Chondrocyte (in vitro differentiated cells): ENCODE measurements around the gene SNAPC2. TPM values are rescaled to one million over a fixed set of nuclear protein-coding genes. Genes with fewer than 3 reads are reported as not detected.
A peak's percentile ranks its signal among the peaks of the same experiment; 100 is the strongest.

Experiments used
- DNase-seq: peaks from one replicate; pipeline ENCODE4 v3.0.0; 2021; ENCODE audit warnings: mixed read lengths, low spot score
- H3K27ac Mint-ChIP-seq: one replicate; pipeline ENCODE4 v1.8.0; 2021; ENCODE audit warnings: mild to moderate bottlenecking, moderate library complexity, mixed read lengths; ENCODE audit not compliant: unreplicated experiment
- H3K27me3 Mint-ChIP-seq: 2 replicates; pipeline ENCODE4 v1.8.0; 2021; ENCODE audit warnings: low read depth, mixed read lengths
- H3K36me3 Mint-ChIP-seq: 2 replicates; pipeline ENCODE4 v1.8.0; 2021; ENCODE audit warnings: low read depth, mixed read lengths
- H3K4me1 Mint-ChIP-seq: 2 replicates; pipeline ENCODE4 v1.8.0; 2021; ENCODE audit warnings: low read depth, mild to moderate bottlenecking, mixed read lengths
- H3K4me3 Mint-ChIP-seq: one replicate; pipeline ENCODE4 v1.8.0; 2021; ENCODE audit warnings: mild to moderate bottlenecking, moderate library complexity, mixed read lengths; ENCODE audit not compliant: unreplicated experiment
- H3K9me3 Mint-ChIP-seq: 2 replicates; pipeline ENCODE4 v1.8.0; 2021; ENCODE audit warnings: low read depth, mixed read lengths
- total RNA-seq: library from RNA; stranded (reverse); gene quantifications from 3 replicates; pipeline ENCODE4 v1.2.1, GENCODE V29; 2021
- TF ChIP-seq, protein P1 (sequence below): fragments of 200-600 bp; sonication (generic); IDR thresholded peaks from 2 replicates; pipeline ENCODE4 v1.5.0; 2021; ENCODE audit warnings: antibody characterized with exemption, mild to moderate bottlenecking, moderate library complexity

SNAPC2 gene
- total RNA-seq, 1 donor from 2014 or later, result 27.9 TPM

DNA sequence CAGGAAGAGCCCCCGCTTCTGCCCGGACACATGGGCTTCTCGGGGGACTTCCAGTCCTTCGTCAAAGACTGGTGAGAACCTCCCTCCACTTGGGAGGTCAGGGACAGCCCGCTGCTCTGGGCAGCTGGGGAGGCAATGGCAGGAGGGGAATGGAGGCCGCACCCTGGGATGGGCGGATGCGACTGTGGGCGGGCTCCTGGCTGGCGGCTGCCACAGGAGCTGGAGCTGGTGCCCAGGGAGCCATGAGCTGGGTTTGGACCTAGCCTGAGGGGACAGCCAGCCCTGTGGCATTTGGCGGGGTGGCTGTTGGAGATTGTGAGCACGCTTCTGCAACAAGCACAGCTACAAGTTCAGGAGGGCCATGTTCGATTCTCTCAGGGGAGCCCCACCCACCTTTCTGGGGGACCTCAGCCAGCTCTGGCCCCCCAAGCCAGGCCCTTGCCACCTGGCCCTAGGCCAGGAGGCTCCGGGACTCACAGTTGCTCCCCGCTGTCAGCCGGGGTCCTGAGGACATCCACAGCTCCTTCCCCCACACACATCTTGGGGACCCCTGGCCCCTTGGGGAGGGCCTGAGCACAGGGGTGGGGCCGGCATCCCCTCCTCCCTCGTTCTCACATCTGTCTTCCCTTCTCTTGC, 8.5 kb upstream of the SNAPC2 start:
- H3K27me3 Mint-ChIP-seq, result no peaks in the 10 kb centered on the region
- H3K36me3 Mint-ChIP-seq, result peaks cover 14% of the 10 kb centered on the region
- TF ChIP-seq, protein P1, sequence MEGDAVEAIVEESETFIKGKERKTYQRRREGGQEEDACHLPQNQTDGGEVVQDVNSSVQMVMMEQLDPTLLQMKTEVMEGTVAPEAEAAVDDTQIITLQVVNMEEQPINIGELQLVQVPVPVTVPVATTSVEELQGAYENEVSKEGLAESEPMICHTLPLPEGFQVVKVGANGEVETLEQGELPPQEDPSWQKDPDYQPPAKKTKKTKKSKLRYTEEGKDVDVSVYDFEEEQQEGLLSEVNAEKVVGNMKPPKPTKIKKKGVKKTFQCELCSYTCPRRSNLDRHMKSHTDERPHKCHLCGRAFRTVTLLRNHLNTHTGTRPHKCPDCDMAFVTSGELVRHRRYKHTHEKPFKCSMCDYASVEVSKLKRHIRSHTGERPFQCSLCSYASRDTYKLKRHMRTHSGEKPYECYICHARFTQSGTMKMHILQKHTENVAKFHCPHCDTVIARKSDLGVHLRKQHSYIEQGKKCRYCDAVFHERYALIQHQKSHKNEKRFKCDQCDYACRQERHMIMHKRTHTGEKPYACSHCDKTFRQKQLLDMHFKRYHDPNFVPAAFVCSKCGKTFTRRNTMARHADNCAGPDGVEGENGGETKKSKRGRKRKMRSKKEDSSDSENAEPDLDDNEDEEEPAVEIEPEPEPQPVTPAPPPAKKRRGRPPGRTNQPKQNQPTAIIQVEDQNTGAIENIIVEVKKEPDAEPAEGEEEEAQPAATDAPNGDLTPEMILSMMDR, result no peak
- no peaks in the 10 kb centered on the region for H3K9me3 Mint-ChIP-seq
- peak; percentile 88 for DNase-seq
- no peak overlapping the region for H3K4me3 Mint-ChIP-seq
- peaks cover 6% of the 10 kb centered on the region for H3K4me1 Mint-ChIP-seq
- no peak overlapping the region for H3K27ac Mint-ChIP-seq

GRCh38 chr19:7912144-7912696, 7.9 kb upstream of the SNAPC2 start:
- H3K27ac Mint-ChIP-seq, result no peak overlapping the region
- DNase-seq, result peak; percentile 91
- peaks cover 10% of the 10 kb centered on the region for H3K4me1 Mint-ChIP-seq
- no peak overlapping the region for H3K4me3 Mint-ChIP-seq
- TF ChIP-seq, protein P1, result no peak
- H3K9me3 Mint-ChIP-seq, result no peaks in the 10 kb centered on the region
- peaks cover 14% of the 10 kb centered on the region for H3K36me3 Mint-ChIP-seq
- no peaks in the 10 kb centered on the region for H3K27me3 Mint-ChIP-seq

DNA sequence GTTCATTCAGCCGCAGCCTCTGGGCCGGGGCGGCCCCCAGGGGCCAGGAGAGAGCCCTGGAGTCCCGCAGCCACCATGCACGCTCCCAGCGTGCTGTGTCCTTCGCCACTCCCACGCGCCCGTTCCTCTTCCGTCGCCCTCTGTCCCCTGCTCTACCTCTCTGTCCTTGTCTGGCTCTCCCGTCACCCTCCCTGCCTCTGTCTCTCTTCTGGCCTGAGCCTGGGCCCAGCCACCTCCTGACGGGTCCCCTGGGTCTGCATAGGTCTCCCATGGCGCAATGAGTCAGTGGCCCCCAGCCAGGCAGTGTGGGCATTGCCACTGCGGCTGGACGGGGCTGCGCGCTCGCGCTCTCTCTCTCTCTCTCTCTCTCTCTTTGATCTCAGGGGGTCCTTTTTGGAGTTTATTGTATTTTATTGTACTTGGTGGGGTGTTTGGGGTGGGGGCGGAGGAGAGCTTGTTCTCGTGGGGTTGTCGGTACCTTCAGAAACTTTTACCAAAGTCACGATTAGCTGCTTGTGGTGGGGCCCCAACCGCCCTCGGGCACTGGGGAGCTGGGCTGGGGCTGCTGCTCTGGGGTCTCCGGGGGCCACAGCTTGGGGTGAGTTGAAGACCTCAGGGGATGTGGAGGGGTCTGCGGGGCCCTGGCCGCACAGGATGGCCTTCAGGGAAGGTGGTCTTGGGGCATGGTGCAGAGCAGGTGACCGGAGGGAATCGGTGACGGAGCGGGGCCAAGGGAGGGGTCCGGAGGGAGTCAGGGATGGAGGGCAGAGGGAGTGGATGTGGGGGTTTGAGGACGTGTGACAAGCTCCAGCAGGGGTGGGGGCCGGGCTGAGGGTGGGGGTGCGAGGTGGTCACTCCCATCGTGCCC, 7.2 kb upstream of the SNAPC2 start:
- peaks cover 13% of the 10 kb centered on the region for H3K4me1 Mint-ChIP-seq
- H3K36me3 Mint-ChIP-seq, result peaks cover 14% of the 10 kb centered on the region
- H3K4me3 Mint-ChIP-seq, result no peak overlapping the region
- no peaks in the 10 kb centered on the region for H3K9me3 Mint-ChIP-seq
- no peak overlapping the region for H3K27ac Mint-ChIP-seq
- no peaks in the 10 kb centered on the region for H3K27me3 Mint-ChIP-seq
- DNase-seq, result peak; percentile 91
- TF ChIP-seq, protein P1, result no peak

DNA sequence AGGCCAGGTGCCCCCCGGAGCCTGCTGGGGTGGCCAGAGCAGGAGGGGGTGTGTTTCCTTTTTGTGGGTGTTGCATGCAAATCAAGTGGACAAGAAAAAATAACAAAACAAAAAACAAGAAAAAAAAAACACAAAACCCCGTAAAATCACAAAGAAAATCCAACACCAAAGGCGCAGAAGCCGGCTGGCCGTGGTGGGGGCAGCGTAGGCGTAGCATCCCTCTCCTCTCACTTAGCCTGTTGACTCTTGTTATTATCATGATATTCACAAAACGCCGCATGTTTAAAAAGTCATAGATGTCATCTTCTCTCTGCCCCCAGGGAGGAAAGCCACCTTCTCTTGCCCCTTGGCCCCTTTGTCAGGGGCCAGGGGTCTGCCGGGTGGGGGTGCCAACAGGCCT, 6.5 kb upstream of the SNAPC2 start:
- peaks cover 14% of the 10 kb centered on the region for H3K36me3 Mint-ChIP-seq
- DNase-seq, result no peak
- H3K4me1 Mint-ChIP-seq, result peaks cover 14% of the 10 kb centered on the region
- TF ChIP-seq, protein P1, result no peak
- no peak overlapping the region for H3K4me3 Mint-ChIP-seq
- no peaks in the 10 kb centered on the region for H3K9me3 Mint-ChIP-seq
- no peaks in the 10 kb centered on the region for H3K27me3 Mint-ChIP-seq
- no peak overlapping the region for H3K27ac Mint-ChIP-seq

DNA sequence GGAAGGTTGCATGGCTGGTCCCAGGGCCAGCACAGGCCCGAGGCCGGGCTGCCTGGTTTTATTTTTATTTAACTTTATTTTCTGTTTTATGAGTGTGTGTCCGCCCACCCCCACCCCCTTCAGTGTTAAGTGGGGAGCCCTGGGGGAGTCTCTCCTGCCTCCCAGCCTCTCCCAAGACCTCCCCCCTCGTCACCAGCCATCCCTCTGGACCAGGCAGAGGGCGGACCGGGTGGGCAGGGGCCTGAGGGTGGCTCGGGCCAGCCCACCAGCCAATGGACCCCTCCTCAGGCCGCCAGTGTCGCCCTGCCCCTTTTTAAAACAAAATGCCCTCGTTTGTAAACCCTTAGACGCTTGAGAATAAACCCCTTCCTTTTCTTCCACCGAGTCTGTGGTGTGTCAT, 6.0 kb upstream of the SNAPC2 start:
- peaks cover 14% of the 10 kb centered on the region for H3K36me3 Mint-ChIP-seq
- H3K27ac Mint-ChIP-seq, result no peak overlapping the region
- peaks cover 14% of the 10 kb centered on the region for H3K4me1 Mint-ChIP-seq
- no peaks in the 10 kb centered on the region for H3K27me3 Mint-ChIP-seq
- H3K9me3 Mint-ChIP-seq, result no peaks in the 10 kb centered on the region
- no peak for DNase-seq
- TF ChIP-seq, protein P1, result no peak
- no peak overlapping the region for H3K4me3 Mint-ChIP-seq
